H1 (cell line): ENCODE results near the gene LRRTM4. TPM values are rescaled to one million over a fixed set of nuclear protein-coding genes. Genes with fewer than 3 reads are reported as not detected.

Source experiments
- CTCF ChIA-PET: fragments of 300-600 bp; sonication (Branson Sonifier 250); formaldehyde crosslinking; loops from one replicate; lab custom pipeline; 2021; ENCODE audit not compliant: partially characterized antibody; lab: Charles Lee
- POLR2A ChIA-PET: fragments of 300-600 bp; sonication (Branson Sonifier 250); formaldehyde crosslinking; loops from one replicate; lab custom pipeline; 2021; ENCODE audit warnings: inconsistent platforms; ENCODE audit not compliant: partially characterized antibody; lab: Charles Lee
- DNase-seq, 2 experiments: peaks; one replicate each; pipeline versions ENCODE4 v3.0.0 to v3.0.0-alpha.2; 2010 to 2022; ENCODE audit warnings: low spot score in 2 of 2, low read depth in 1 of 2, mixed read lengths in 1 of 2
- FAIRE-seq: peaks from 2 replicates; lab custom pipeline; 2011; peaks lifted over from hg19 to GRCh38; lab: Jason Lieb, UNC
- H2AFZ ChIP-seq: 2 replicates; pipeline ENCODE4 v1.8.1; 2012; ENCODE audit warnings: low read length, inconsistent platforms
- H2AK5ac ChIP-seq: 2 replicates; pipeline ENCODE4 v1.6.1; 2013; ENCODE audit warnings: low read depth, low read length
- H2BK120ac ChIP-seq: replicated peaks from 2 replicates; pipeline ENCODE3; 2013; ENCODE audit warnings: low read depth, low read length, inconsistent platforms
- H2BK12ac ChIP-seq: 2 replicates; pipeline ENCODE4 v1.6.1; 2013; ENCODE audit warnings: low read depth, low read length
- H2BK15ac ChIP-seq: 2 replicates; pipeline ENCODE4 v1.6.1; 2013; ENCODE audit warnings: low read length
- H2BK20ac ChIP-seq: 2 replicates; pipeline ENCODE4 v1.6.1; 2013; ENCODE audit warnings: low read length
- H2BK5ac ChIP-seq: 2 replicates; pipeline ENCODE4 v1.6.1; 2013; ENCODE audit warnings: low read depth, low read length
- H3K14ac ChIP-seq: 2 replicates; pipeline ENCODE4 v1.6.1; 2013; ENCODE audit warnings: inconsistent platforms; ENCODE audit not compliant: insufficient read length
- H3K18ac ChIP-seq: 2 replicates; pipeline ENCODE4 v1.6.1; 2013; ENCODE audit warnings: low read length; ENCODE audit errors: extremely low read depth
- H3K23ac ChIP-seq: 2 replicates; pipeline ENCODE4 v1.6.1; 2013; ENCODE audit warnings: inconsistent platforms; ENCODE audit not compliant: insufficient read length
- H3K23me2 ChIP-seq: 2 replicates; pipeline ENCODE4 v1.6.1; 2013; ENCODE audit warnings: low read depth, low read length
- H3K27ac ChIP-seq: 2 replicates; pipeline ENCODE4 v1.6.1; 2011; ENCODE audit warnings: low read depth, low read length, inconsistent platforms
- H3K27me3 ChIP-seq, 4 experiments: replicated peaks in 1 of 4; 1 replicate in 1 of 4; 2 replicates in 3 of 4; pipeline versions ENCODE4 v1.6.1 to v1.8.1; 2011 to 2013; ENCODE audit warnings: low read length in 3 of 4, mild to moderate bottlenecking in 3 of 4, inconsistent platforms in 2 of 4, mixed read lengths in 2 of 4, moderate library complexity in 1 of 4; ENCODE audit not compliant: control insufficient read depth in 3 of 4, insufficient read depth in 3 of 4; ENCODE audit errors: extremely low read depth in 1 of 4
- H3K36me3 ChIP-seq, 4 experiments: 2 replicates each; pipeline versions ENCODE4 v1.6.1 to v1.8.1; 2011 to 2013; ENCODE audit warnings: mild to moderate bottlenecking in 4 of 4, low read length in 3 of 4, moderate library complexity in 2 of 4, control low read depth in 1 of 4, inconsistent platforms in 1 of 4; ENCODE audit not compliant: insufficient read depth in 4 of 4, control insufficient read depth in 2 of 4
- H3K4ac ChIP-seq: replicated peaks from 2 replicates; pipeline ENCODE3; 2013; ENCODE audit warnings: low read length, low read depth, mixed read lengths, inconsistent platforms; ENCODE audit not compliant: insufficient read length
- H3K4me1 ChIP-seq, 4 experiments: replicated peaks in 1 of 4; 1 replicate in 1 of 4; 2 replicates in 3 of 4; pipeline versions ENCODE4 v1.6.1 to v1.8.1; 2011 to 2013; ENCODE audit warnings: low read length in 3 of 4, inconsistent platforms in 2 of 4, mixed read lengths in 1 of 4; ENCODE audit not compliant: insufficient read depth in 4 of 4, control insufficient read depth in 3 of 4
- H3K4me2 ChIP-seq, 2 experiments: 2 replicates each; pipeline versions ENCODE4 v1.6.1 to v1.8.1; 2011 to 2013; ENCODE audit warnings: low read depth in 2 of 2, low read length in 2 of 2, control low read depth in 1 of 2, inconsistent platforms in 1 of 2, mild to moderate bottlenecking in 1 of 2; ENCODE audit not compliant: insufficient read depth in 1 of 2
- H3K4me3 ChIP-seq, 4 experiments: fragments of 200-600, 300-600 bp in 1 of 4; sonication (generic), shearing (Covaris generic), sonication (Bioruptor Twin) in 1 of 4; 2 replicates each; pipeline versions ENCODE4 v1.5.1 to v1.8.1; 2011 to 2016; ENCODE audit warnings: low read length in 4 of 4, low read depth in 3 of 4, control low read depth in 2 of 4, inconsistent platforms in 2 of 4, mild to moderate bottlenecking in 2 of 4, mixed read lengths in 1 of 4, moderate library complexity in 1 of 4; ENCODE audit not compliant: insufficient read depth in 2 of 4; ENCODE audit errors: extremely low read depth in 1 of 4
- H3K56ac ChIP-seq: replicated peaks from 2 replicates; pipeline ENCODE3; 2013; ENCODE audit warnings: low read depth, mild to moderate bottlenecking, mixed read lengths, low read length, inconsistent platforms; ENCODE audit not compliant: insufficient read length
- H3K79me1 ChIP-seq: 2 replicates; pipeline ENCODE4 v1.6.1; 2013; ENCODE audit warnings: low read depth, low read length, control low read depth
- H3K79me2 ChIP-seq, 2 experiments: 2 replicates each; pipeline versions ENCODE4 v1.6.1 to v1.8.1; 2012 to 2013; ENCODE audit warnings: low read length in 2 of 2, mild to moderate bottlenecking in 2 of 2, inconsistent platforms in 1 of 2; ENCODE audit not compliant: insufficient read depth in 2 of 2, control insufficient read depth in 1 of 2
- H3K9ac ChIP-seq, 4 experiments: replicated peaks in 1 of 4; 1 replicate in 1 of 4; 2 replicates in 3 of 4; pipeline versions ENCODE4 v1.6.1 to v1.8.1; 2011 to 2013; ENCODE audit warnings: low read depth in 3 of 4, low read length in 3 of 4, control low read depth in 2 of 4, mild to moderate bottlenecking in 2 of 4, moderate library complexity in 2 of 4, inconsistent platforms in 1 of 4; ENCODE audit errors: extremely low read depth in 1 of 4
- H3K9me3 ChIP-seq, 2 experiments: 2 replicates each; pipeline versions ENCODE4 v1.6.1 to v1.8.1; 2012 to 2013; ENCODE audit warnings: mild to moderate bottlenecking in 2 of 2, moderate library complexity in 2 of 2, control low read depth in 1 of 2, inconsistent platforms in 1 of 2, low read depth in 1 of 2, low read length in 1 of 2, mixed read lengths in 1 of 2; ENCODE audit not compliant: insufficient read depth in 2 of 2
- H4K20me1 ChIP-seq, 2 experiments: replicated peaks in 1 of 2; 2 replicates each; pipeline versions ENCODE3 to v1.8.1; 2011 to 2013; ENCODE audit warnings: inconsistent platforms in 2 of 2, low read length in 2 of 2, mild to moderate bottlenecking in 1 of 2; ENCODE audit not compliant: insufficient read depth in 2 of 2, control insufficient read depth in 1 of 2
- H4K5ac ChIP-seq: 2 replicates; pipeline ENCODE4 v1.6.1; 2013; ENCODE audit warnings: low read length, low read depth, mixed read lengths, inconsistent platforms; ENCODE audit not compliant: insufficient read length
- H4K8ac ChIP-seq: 2 replicates; pipeline ENCODE4 v1.8.0; 2013; ENCODE audit warnings: mild to moderate bottlenecking, moderate library complexity, low read length, inconsistent platforms; ENCODE audit not compliant: insufficient read depth; ENCODE audit errors: extremely low read depth
- H4K91ac ChIP-seq: replicated peaks from 2 replicates; pipeline ENCODE3; 2013; ENCODE audit warnings: low read length, mixed read lengths, inconsistent platforms; ENCODE audit not compliant: insufficient read length
- JUND ChIP-seq: IDR thresholded peaks from 2 replicates; pipeline ENCODE4 v1.6.1; 2011; ENCODE audit warnings: mild to moderate bottlenecking, improper control_type of control experiment, low read length
- KDM5A ChIP-seq: fragments of 200-600 bp; IDR thresholded peaks from 2 replicates; pipeline ENCODE4 v1.7.1; 2012; ENCODE audit warnings: mild to moderate bottlenecking, low read length, inconsistent platforms, mixed read lengths
- POU5F1 ChIP-seq: IDR thresholded peaks from 2 replicates; pipeline ENCODE4 v1.6.1; 2011; ENCODE audit warnings: low read depth, mild to moderate bottlenecking, low read length, moderate library complexity
- RBBP5 ChIP-seq: IDR thresholded peaks from 2 replicates; pipeline ENCODE4 v1.7.1; 2012; ENCODE audit warnings: low read depth, mild to moderate bottlenecking, inconsistent platforms, low read length, moderate library complexity, borderline replicate concordance
- SAP30 ChIP-seq: fragments of 300-600 bp; sonication (generic); IDR thresholded peaks from 2 replicates; pipeline ENCODE4 v1.7.1; 2012; ENCODE audit warnings: low read length, moderate library complexity, mild to moderate bottlenecking, inconsistent platforms; ENCODE audit not compliant: insufficient read depth, insufficient replicate concordance
- USF2 ChIP-seq: IDR thresholded peaks from 2 replicates; pipeline ENCODE4 v1.6.1; 2011; ENCODE audit warnings: low read length, improper control_type of control experiment
- ZNF274 ChIP-seq: IDR thresholded peaks from 2 replicates; pipeline ENCODE4 v1.7.0; 2012; ENCODE audit warnings: low read length, borderline replicate concordance; ENCODE audit errors: extremely low read depth
- WGBS, 2 experiments: shearing (Covaris generic) in 1 of 2; methylation state at CpG; one replicate each; pipeline versions ENCODE4 v1.1.6 to v1.1.7; 2013 to 2015; ENCODE audit warnings: low lambda C conversion rate in 2 of 2, mixed read lengths in 2 of 2, inconsistent platforms in 1 of 2, low coverage in 1 of 2, missing lambda C conversion rate in 1 of 2; ENCODE audit not compliant: insufficient replicate concordance in 2 of 2, insufficient coverage in 1 of 2, insufficient read length in 1 of 2; ENCODE audit errors: extremely low coverage in 1 of 2, missing lambda C conversion rate in 1 of 2; 5-methylcytosine and 5-hydroxymethylcytosine counted together
- polyA plus RNA-seq, 7 experiments: library from polyadenylated mRNA; depleted of rRNA in 3 of 7; stranded (reverse) in 5 of 7; unstranded in 2 of 7; fragments of >200 nt in 5 of 7; fragments of 200-250 nt in 2 of 7; gene quantifications; 1 replicate in 5 of 7; 2 replicates in 1 of 7; 4 replicates in 1 of 7; pipeline versions ENCODE4 v1.2.1 to v1.2.3, GENCODE V29; 2011 to 2013; ENCODE audit warnings: missing spikeins in 2 of 7, mixed read lengths in 2 of 7
- total RNA-seq: library from RNA; stranded (reverse); fragmentation: NEBNext Ultra II Directional; extraction: Animal tissue kit (Norgen Biotek cat#: 25700); gene quantifications from 2 replicates; pipeline ENCODE4 v1.2.1, GENCODE V29; 2021

Gene LRRTM4
- total and polyA plus RNA-seq, 2 of the 8 experiments (the other 6 are each of a cell fraction or from before 2014, with no cell fraction given): 3.6 to 9.5 TPM

DNA sequence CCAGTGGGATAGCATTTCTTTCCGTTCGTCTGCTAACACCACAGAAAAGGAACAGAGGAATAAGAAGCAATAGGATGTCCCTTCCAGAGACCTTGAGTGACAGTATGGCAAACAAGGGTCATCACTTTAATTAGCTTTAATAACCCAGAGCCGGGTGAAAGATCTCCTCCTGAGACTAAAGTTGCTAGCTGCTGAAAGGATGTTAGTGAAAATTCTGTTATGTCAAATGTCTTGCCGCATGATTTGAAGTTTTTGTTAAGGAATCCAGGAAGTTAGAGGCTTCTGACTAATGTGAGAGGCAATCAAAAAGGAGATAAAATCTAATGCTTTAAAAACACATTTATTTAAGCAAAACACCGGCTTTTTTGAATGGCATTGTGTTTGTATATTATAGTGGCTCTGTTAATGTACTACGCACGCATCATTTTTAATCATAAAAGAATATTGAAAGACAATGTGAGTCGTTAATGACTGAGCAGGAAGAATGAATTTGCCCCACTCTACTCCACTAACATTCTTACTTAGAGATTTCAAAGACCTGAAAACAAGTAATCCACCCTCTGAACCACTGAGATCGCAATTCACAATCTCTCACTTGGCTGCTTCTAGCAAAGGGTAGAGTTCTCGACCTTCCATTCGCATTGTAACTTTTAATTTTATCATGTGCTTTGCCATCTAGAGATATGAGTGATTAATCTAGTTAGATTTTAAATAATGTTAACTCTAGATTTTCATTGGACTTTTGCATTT, 536.6 kb downstream of the LRRTM4 start:
- H3K79me2 ChIP-seq: no peaks in the 10 kb centered on the region
- CTCF ChIA-PET: no interaction called here
- no peaks in the 10 kb centered on the region for H3K9me3 ChIP-seq
- H3K4ac ChIP-seq: no peak overlapping the region
- no peak overlapping the region for H3K27ac ChIP-seq
- H2AK5ac ChIP-seq: no peak overlapping the region
- no peaks in the 10 kb centered on the region for H3K79me1 ChIP-seq
- WGBS, 2 experiments: 66% methylated on average over 11 of the region's 11 CpGs; no CpG with 5 or more reads in 1 of the 2 experiments
- DNase-seq (no peak), FAIRE-seq (no peak)
- H2AFZ ChIP-seq: no peak overlapping the region; the same call in 1 of the 2 replicates
- H2BK120ac ChIP-seq: no peak overlapping the region
- H3K36me3 ChIP-seq: no peaks in the 10 kb centered on the region
- H2BK15ac ChIP-seq: no peak overlapping the region
- POLR2A ChIA-PET: interaction anchor here (0.7 to 1.2 kb wide), 3 partner anchors 15 to 121 kb away, joined by 3 read pairs; no protein-coding TSS in a partner anchor
- H2BK12ac ChIP-seq: no peak overlapping the region
- no peak overlapping the region for H3K4me3 ChIP-seq
- no peak overlapping the region for H2BK5ac ChIP-seq
- no peak overlapping the region for H3K23ac ChIP-seq
- no peak overlapping the region for H3K9ac ChIP-seq
- H3K14ac ChIP-seq: no peak overlapping the region
- no peak overlapping the region for H4K5ac ChIP-seq
- H4K91ac ChIP-seq: no peak overlapping the region
- peaks cover 0 to 3% (median 0%) of the 10 kb centered on the region in 4 experiments; a peak in 1 of 7 replicates for H3K4me1 ChIP-seq
- H3K23me2 ChIP-seq: no peaks in the 10 kb centered on the region
- no peak overlapping the region for H3K4me2 ChIP-seq
- no peaks in the 10 kb centered on the region for H4K20me1 ChIP-seq
- H3K18ac ChIP-seq: no peak overlapping the region
- no peak overlapping the region for H3K56ac ChIP-seq
- H3K27me3 ChIP-seq: no peaks in the 10 kb centered on the region
- no peak overlapping the region for H4K8ac ChIP-seq
- H2BK20ac ChIP-seq: no peak overlapping the region
- TF ChIP-seq RBBP5 (no peak), POU5F1 (no peak), SAP30 (no peak), KDM5A (no peak), ZNF274 (no peak), JUND (no peak), USF2 (no peak)
